AG04450 (cell line): ENCODE results near the gene GAS2. TPM values are rescaled to one million over a fixed set of nuclear protein-coding genes. Genes with fewer than 3 reads are reported as not detected.

Source experiments
- CTCF ChIA-PET: fragments of 300-600, 350-600 bp; formaldehyde crosslinking; extraction: SDS; loops from one replicate; lab custom pipeline; 2022; ENCODE audit warnings: antibody characterized with exemption, inconsistent platforms; lab: Charles Lee
- POLR2A ChIA-PET: fragments of 350-600 bp; formaldehyde crosslinking; extraction: SDS; loops from one replicate; lab custom pipeline; 2021; ENCODE audit warnings: antibody characterized with exemption, inconsistent platforms; lab: Yijun Ruan, JAX
- DNase-seq: peaks from one replicate; pipeline ENCODE4 v3.0.0-alpha.2; 2011; ENCODE audit warnings: low read depth, low spot score
- H3K27ac ChIP-seq: one replicate; pipeline ENCODE4 v1.5.1; 2012; ENCODE audit warnings: low read depth, low read length, control low read depth
- H3K27me3 ChIP-seq: one replicate; pipeline ENCODE4 v1.6.0; 2012; ENCODE audit warnings: low read length; ENCODE audit not compliant: control insufficient read depth, insufficient read depth
- H3K4me3 ChIP-seq: 2 replicates; pipeline ENCODE4 v1.5.1; 2011; ENCODE audit warnings: mild to moderate bottlenecking, low read depth, low read length, control low read depth
- H3K9me3 ChIP-seq: 2 replicates; pipeline ENCODE4 v1.5.1; 2012; ENCODE audit warnings: low read length; ENCODE audit not compliant: control insufficient read depth, insufficient read depth
- polyA plus RNA-seq: library from polyadenylated mRNA; depleted of rRNA; stranded (reverse); fragments of >200 nt; gene quantifications from 2 replicates; pipeline ENCODE4 v1.2.3, GENCODE V29; 2011
- TF ChIP-seq, protein P1 (sequence below): IDR thresholded peaks from 2 replicates; pipeline ENCODE4 v1.5.1; 2011; ENCODE audit warnings: low read depth, low read length, control low read depth, inconsistent platforms

The GAS2 gene
- polyA plus RNA-seq, 1 experiment = 0.67 TPM

DNA sequence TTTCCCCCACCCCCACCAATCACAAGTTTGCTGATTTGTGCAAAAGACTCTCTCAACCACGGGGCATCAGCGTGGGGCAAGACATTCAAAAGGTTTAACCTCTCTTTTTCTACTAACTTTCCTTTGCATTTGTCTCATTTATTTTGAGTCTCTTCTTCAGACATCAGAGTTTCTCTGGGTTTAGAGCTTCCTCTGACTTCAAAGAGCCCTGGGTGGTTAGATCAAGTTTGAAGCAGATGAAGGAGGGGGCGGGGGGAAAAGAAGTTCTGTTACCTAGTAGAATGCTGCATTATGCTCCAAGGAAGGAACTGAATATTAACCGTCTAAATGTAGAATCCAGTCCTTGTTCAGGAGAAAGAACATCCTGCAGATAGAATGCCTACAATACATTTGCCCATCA is 24.5 kb downstream of the GAS2 start:
- CTCF ChIA-PET = interaction anchor here (1.2 kb wide), 1 partner anchor 97 kb away, joined by 3 read pairs; no protein-coding TSS in a partner anchor

GRCh38 chr11:22699388-22699787 is 33.0 kb downstream of the GAS2 start:
- no peak overlapping the region for H3K27ac ChIP-seq
- DNase-seq = no peak
- ChIA-PET CTCF (no interaction called here), POLR2A (no interaction called here)
- TF ChIP-seq, protein P1, sequence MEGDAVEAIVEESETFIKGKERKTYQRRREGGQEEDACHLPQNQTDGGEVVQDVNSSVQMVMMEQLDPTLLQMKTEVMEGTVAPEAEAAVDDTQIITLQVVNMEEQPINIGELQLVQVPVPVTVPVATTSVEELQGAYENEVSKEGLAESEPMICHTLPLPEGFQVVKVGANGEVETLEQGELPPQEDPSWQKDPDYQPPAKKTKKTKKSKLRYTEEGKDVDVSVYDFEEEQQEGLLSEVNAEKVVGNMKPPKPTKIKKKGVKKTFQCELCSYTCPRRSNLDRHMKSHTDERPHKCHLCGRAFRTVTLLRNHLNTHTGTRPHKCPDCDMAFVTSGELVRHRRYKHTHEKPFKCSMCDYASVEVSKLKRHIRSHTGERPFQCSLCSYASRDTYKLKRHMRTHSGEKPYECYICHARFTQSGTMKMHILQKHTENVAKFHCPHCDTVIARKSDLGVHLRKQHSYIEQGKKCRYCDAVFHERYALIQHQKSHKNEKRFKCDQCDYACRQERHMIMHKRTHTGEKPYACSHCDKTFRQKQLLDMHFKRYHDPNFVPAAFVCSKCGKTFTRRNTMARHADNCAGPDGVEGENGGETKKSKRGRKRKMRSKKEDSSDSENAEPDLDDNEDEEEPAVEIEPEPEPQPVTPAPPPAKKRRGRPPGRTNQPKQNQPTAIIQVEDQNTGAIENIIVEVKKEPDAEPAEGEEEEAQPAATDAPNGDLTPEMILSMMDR = no peak
- no peaks in the 10 kb centered on the region for H3K9me3 ChIP-seq
- H3K27me3 ChIP-seq = no peaks in the 10 kb centered on the region
- H3K4me3 ChIP-seq = no peak overlapping the region

More for the DNA sequence above, 24.5 kb downstream of the GAS2 start:
- Histone ChIP-seq H3K9me3 (no peaks in the 10 kb centered on the region), H3K27me3 (no peaks in the 10 kb centered on the region), H3K4me3 (no peak overlapping the region), H3K27ac (no peak overlapping the region)
- no peak for DNase-seq
- POLR2A ChIA-PET = no interaction called here
- TF ChIP-seq, protein P1 = no peak

- Histone ChIP-seq H3K27me3 (no peaks in the 10 kb centered on the region), H3K4me3 (no peak overlapping the region), H3K9me3 (no peaks in the 10 kb centered on the region), H3K27ac (no peak overlapping the region)
- TF ChIP-seq, protein P1 = no peak
- ChIA-PET POLR2A (no interaction called here), CTCF (no interaction called here)
- DNase-seq = no peak
These were observed 35.6 kb downstream of the GAS2 start for GRCh38 chr11:22702031-22702430.

- CTCF ChIA-PET = no interaction called here
- POLR2A ChIA-PET = no interaction called here
- Histone ChIP-seq H3K27me3 (no peaks in the 10 kb centered on the region), H3K9me3 (no peaks in the 10 kb centered on the region), H3K27ac (no peak overlapping the region), H3K4me3 (no peak overlapping the region)
- DNase-seq = peak; percentile 46
- TF ChIP-seq, protein P1 = no peak
These were observed 36.6 kb downstream of the GAS2 start for GRCh38 chr11:22703040-22703439.

- H3K9me3 ChIP-seq = no peaks in the 10 kb centered on the region
- TF ChIP-seq, protein P1 = no peak
- ChIA-PET POLR2A (no interaction called here), CTCF (interaction anchor here (1.6 kb wide), 1 partner anchor 84 kb away, joined by 6 read pairs; no protein-coding TSS in a partner anchor)
- no peak overlapping the region for H3K4me3 ChIP-seq
- H3K27ac ChIP-seq = no peak overlapping the region
- DNase-seq = peak; percentile 15
- no peaks in the 10 kb centered on the region for H3K27me3 ChIP-seq
These were observed 37.2 kb downstream of the GAS2 start for GRCh38 chr11:22703591-22703990.
